ENCODE measurements around the gene GUCA1A. TPM values are rescaled to one million over a fixed set of nuclear protein-coding genes. Genes with fewer than 3 reads are reported as not detected.

The GUCA1A gene
- total RNA-seq, 4 donors from 2014 or later = 0.83 TPM; not detected in 3

GRCh38 chr6:42128460-42129359 is 44.5 kb upstream of the GUCA1A start:
- Histone ChIP-seq H3K9me3 (no peaks in the 10 kb centered on the region), H3K27me3 (no peaks in the 10 kb centered on the region), H3K36me3 (no peaks in the 10 kb centered on the region), H3K27ac (no peak overlapping the region), H3K4me3 (no peak overlapping the region), H3K4me1 (no peaks in the 10 kb centered on the region)
- DNase-seq = no peak
- intact Hi-C loops (cut with DNase I; ENCODE audit: low total_unique reads) = no loop called here
- no peak for TF ChIP-seq POLR2A (IDR thresholded peaks at IDR 0.05)
- no peak for TF ChIP-seq CTCF (IDR thresholded peaks at IDR 0.05)

- no peak for DNase-seq
- Histone ChIP-seq H3K4me3 (no peak overlapping the region), H3K9me3 (no peaks in the 10 kb centered on the region), H3K27ac (no peak overlapping the region), H3K4me1 (no peaks in the 10 kb centered on the region), H3K27me3 (no peaks in the 10 kb centered on the region), H3K36me3 (no peaks in the 10 kb centered on the region)
- no peak for TF ChIP-seq POLR2A (IDR thresholded peaks at IDR 0.05)
- no peak for TF ChIP-seq CTCF (IDR thresholded peaks at IDR 0.05)
- intact Hi-C loops (cut with DNase I; ENCODE audit: low total_unique reads) = no loop called here
Measured at GRCh38 chr6:42129360-42129676, 43.8 kb upstream of the GUCA1A start.

GRCh38 chr6:42131531-42131930 is 41.6 kb upstream of the GUCA1A start:
- H3K27me3 ChIP-seq = no peaks in the 10 kb centered on the region
- intact Hi-C loops (cut with DNase I; ENCODE audit: low total_unique reads) = no loop called here
- no peaks in the 10 kb centered on the region for H3K36me3 ChIP-seq
- H3K4me1 ChIP-seq = no peaks in the 10 kb centered on the region
- H3K27ac ChIP-seq = no peak overlapping the region
- no peaks in the 10 kb centered on the region for H3K9me3 ChIP-seq
- H3K4me3 ChIP-seq = no peak overlapping the region
- DNase-seq = no peak
- no peak for TF ChIP-seq POLR2A (IDR thresholded peaks at IDR 0.05)
- TF ChIP-seq CTCF (IDR thresholded peaks at IDR 0.05) = no peak

- Histone ChIP-seq H3K36me3 (no peaks in the 10 kb centered on the region), H3K27ac (no peak overlapping the region), H3K4me1 (no peaks in the 10 kb centered on the region), H3K9me3 (no peaks in the 10 kb centered on the region), H3K4me3 (no peak overlapping the region), H3K27me3 (no peaks in the 10 kb centered on the region)
- intact Hi-C loops (cut with DNase I; ENCODE audit: low total_unique reads) = no loop called here
- no peak for DNase-seq
- TF ChIP-seq CTCF (IDR thresholded peaks at IDR 0.05) (no peak), POLR2A (IDR thresholded peaks at IDR 0.05) (no peak)
Measured at GRCh38 chr6:42133926-42134325, 39.2 kb upstream of the GUCA1A start.

GRCh38 chr6:42135161-42135560 is 38.0 kb upstream of the GUCA1A start:
- Histone ChIP-seq H3K4me1 (no peaks in the 10 kb centered on the region), H3K27ac (no peak overlapping the region), H3K27me3 (no peaks in the 10 kb centered on the region), H3K36me3 (no peaks in the 10 kb centered on the region), H3K4me3 (no peak overlapping the region), H3K9me3 (no peaks in the 10 kb centered on the region)
- DNase-seq = no peak
- no peak for TF ChIP-seq CTCF (IDR thresholded peaks at IDR 0.05)
- TF ChIP-seq POLR2A (IDR thresholded peaks at IDR 0.05) = no peak
- intact Hi-C loops (cut with DNase I; ENCODE audit: low total_unique reads) = no loop called here
